GM18861 (cell line): ENCODE measurements around the gene MET.
"Not testable (repeated sequence)": the region's sequence is repeated elsewhere in the genome, so short reads cannot be mapped to it uniquely, and the experiment has no call there.

Experiments
- ATAC-seq: cut with Tn5 transposase; IDR thresholded peaks from one replicate; pipeline ENCODE4 v1.9.1; 2021; ENCODE audit not compliant: unreplicated experiment

Gene MET

DNA sequence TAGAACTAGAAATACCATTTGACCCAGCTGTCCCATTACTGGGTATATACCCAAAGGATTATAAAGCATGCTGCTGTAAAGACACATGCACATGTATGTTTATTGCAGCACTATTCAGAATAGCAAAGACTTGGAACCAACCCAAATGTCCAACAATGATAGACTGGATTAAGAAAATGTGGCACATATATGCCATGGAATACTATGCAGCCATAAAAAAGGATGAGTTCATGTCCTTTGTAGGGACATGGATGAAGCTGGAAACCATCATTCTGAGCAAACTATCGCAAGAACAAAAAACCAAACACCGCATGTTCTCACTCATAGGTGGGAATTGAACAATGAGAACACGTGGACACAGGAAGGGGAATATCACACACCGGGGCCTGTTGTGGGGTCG is 74.4 kb downstream of the MET start:
- ATAC-seq, result not testable (repeated sequence)

- not testable (repeated sequence) for ATAC-seq
These were observed 79.1 kb downstream of the MET start for GRCh38 chr7:116751070-116751469.

DNA sequence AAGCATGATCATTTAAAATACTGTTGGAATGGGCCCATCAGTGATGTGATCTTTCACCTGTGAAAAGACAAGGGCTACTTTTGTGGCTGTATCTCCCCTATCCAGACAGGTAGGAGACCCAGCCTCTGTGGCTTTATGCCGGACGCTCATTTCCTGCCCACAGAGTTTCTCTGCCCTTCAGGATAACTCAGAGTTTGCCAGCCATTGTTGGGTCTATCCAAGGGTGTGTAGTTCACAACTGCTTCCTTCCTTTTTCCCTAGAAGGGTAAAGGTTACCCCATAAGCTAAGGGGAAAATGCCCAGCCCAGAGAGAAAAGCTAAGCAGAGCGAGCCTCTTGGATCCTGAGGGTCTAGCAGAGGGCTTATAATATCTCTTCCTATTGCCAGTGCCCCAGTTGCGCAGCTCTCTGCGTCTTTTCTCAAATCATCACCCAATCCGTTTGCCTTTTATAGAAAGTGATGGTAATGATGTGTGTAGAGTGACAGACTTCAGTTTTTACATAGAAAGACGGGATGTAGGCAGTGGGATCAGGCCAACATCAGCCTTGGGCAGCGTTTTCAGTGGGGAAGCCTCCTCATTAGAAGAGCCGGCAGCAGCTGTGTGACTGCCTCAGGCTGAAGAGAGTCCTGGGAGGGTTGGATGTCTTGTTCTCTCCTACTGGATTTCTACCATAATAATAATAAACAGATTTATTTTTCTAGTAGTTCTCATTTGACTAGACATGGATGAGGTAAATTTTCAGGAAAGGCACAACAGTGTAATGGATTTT is 80.5 kb downstream of the MET start:
- ATAC-seq, result no peak

GRCh38 chr7:116753130-116753529 is 81.1 kb downstream of the MET start:
- ATAC-seq, result no peak

DNA sequence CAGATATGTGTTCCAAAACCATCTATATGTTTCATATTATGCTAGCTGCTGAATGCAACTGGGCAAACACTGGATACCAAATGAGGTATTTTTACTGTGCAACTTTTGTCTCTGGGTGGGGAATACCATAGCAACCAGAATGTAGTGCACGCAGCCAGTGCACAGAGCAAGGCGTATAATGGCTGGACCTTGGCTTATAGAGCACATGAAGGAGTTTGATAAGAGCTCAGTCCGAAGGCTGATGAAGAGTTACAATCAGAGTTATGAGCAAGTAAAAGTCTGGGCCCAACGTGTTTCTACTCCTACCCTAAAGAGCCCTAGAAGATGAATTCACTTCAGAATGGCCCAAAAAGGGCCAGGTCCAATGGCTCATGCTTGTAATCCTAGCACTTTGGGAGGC is 82.2 kb downstream of the MET start:
- ATAC-seq, result no peak

DNA sequence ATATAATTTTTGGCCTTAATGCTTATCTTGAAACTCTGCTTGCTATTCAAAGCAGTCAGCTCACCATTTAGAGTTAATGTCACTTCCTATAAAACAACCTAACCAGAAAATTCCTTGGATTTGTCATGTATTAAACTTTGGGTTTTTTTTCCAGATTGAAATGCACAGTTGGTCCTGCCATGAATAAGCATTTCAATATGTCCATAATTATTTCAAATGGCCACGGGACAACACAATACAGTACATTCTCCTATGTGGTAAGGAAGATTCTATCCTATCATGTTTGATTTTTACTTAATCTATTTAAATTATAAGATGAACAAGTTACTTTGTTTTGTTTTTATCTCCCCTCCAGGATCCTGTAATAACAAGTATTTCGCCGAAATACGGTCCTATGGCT is 85.3 kb downstream of the MET start:
- ATAC-seq, result no peak

DNA sequence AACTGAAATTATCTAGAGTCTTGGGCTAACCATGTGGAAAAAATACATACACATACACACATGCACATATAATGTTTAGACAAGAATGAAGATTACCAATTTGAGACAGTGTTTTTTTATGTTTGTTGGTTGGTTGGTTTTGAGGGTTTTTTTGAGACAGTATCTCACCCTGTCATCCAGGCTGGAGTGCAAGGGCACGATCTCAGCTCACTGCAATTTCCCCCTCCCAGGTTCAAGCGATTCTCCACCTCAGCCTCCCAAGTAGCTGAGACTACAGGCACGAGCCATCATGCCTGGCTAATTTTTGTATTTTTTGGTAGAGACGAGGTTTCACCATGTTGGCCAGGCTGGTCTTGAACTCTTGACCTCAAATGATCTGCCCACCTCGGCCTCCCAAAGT is 87.6 kb downstream of the MET start:
- ATAC-seq, result not testable (repeated sequence)

- no peak for ATAC-seq
These were observed 91.0 kb downstream of the MET start for GRCh38 chr7:116762971-116763370.

- ATAC-seq, result no peak
These were observed 91.7 kb downstream of the MET start for GRCh38 chr7:116763647-116764046.

DNA sequence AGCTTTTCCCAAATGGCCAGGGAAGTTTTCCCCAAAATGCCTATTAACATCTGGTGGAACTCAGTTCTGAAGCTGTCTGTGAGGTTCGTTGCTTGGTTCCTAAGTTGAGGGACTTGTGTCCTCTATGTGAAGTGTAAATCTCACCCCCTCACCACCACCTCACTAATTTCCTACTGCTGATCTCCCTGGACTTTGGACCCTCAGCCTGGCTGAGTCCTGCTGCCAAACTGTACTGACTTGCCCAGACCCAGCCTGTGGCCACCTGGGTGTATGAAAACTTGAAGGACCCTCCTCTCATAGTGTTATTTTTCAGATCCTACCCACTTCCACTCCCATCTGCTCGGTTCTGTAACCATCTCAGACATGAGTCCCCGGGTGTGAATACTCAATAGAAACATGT is 94.9 kb downstream of the MET start:
- no peak for ATAC-seq

DNA sequence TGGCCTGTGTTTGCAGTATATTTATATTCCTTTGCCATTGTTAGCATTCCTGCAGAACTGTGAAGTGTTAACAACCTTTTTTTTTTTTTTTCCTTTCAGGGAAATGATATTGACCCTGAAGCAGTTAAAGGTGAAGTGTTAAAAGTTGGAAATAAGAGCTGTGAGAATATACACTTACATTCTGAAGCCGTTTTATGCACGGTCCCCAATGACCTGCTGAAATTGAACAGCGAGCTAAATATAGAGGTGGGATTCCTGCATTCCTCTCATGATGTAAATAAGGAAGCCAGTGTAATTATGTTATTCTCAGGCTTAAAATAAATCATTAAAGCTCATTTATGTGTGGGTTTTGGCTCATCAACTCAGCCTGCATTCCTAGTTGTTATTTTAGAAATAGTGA is 97.5 kb downstream of the MET start:
- no peak for ATAC-seq

- no peak for ATAC-seq
These were observed 98.9 kb downstream of the MET start for GRCh38 chr7:116770941-116771340.

GRCh38 chr7:116771640-116772039 is 99.6 kb downstream of the MET start:
- no peak for ATAC-seq

GRCh38 chr7:116772423-116772863 is 100.4 kb downstream of the MET start:
- ATAC-seq, result no peak

DNA sequence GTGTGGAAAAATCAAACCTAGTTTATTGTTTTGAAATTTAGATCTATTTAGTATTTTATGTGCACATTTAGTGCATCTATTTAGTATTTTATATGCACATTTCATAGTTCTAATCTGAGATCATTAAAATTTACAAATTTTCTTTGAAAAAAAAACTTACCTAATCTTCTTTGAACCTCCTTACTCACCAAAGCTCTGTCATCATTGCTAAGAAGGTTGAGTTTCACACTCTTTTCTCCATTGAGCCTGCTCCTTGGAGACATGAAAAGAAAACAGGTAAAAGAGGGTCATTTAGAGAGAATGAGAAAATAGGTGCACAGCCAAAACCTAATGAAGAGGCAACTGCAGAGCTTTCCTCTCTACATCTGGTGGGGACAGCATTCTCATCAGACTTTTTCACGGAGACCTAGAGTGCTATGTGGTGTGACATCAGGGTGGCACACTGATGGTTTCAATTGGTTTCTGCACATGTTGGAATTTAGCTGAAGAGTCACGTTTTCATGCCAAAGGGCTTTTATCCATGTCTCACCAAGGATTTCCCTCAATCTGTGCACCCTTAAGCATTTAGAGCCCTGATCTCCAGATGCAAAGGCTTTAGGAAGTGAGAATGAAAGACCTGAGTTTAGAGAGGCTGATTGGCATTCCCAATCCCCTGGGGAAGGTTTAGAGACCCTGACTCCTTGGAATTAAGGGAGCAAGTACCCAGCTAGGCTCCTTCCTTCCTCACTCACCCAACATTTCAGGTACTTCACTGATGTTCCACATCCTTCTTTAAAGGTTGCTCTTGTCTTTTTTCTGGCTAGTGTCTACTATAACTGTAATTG is 101.1 kb downstream of the MET start:
- no peak for ATAC-seq

- no peak for ATAC-seq
These were observed 104.0 kb downstream of the MET start for GRCh38 chr7:116776046-116776445.

- ATAC-seq, result peak; percentile 75
These were observed 104.8 kb downstream of the MET start for GRCh38 chr7:116776610-116777289.

GRCh38 chr7:116777651-116778281 is 105.8 kb downstream of the MET start:
- ATAC-seq, result no peak

- no peak for ATAC-seq
These were observed 107.2 kb downstream of the MET start for GRCh38 chr7:116779216-116779615.

DNA sequence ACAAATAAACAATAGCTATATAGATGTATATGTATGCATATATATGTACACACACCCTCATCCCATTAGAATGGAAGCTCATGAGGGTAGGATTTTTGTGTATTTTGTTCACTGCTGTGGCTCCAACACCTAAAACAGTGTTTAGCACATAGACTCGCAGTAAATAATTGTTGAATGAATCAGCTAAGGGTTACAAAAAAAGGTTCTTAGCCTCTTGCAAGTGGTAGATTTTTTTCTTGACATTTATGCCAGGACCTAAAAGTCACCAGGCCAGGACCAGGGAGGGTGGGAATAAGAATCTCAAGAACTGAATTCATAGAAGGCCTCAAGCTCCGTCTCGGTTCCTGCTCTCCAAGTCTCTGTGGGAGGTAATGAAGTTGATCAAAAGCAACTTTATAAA is 107.9 kb downstream of the MET start:
- ATAC-seq, result no peak

- no peak for ATAC-seq
These were observed 108.5 kb downstream of the MET start for GRCh38 chr7:116780521-116780920.
